AG09309 (cell line): Measurements from ENCODE around the gene SPATA2.

ENCODE experiments used
- DNase-seq: peaks from one replicate; pipeline ENCODE4 v3.0.0-alpha.2; 2010; ENCODE audit warnings: low read depth
- H3K4me3 ChIP-seq: 2 replicates; pipeline ENCODE4 v1.5.1; 2011; ENCODE audit warnings: mild to moderate bottlenecking, low read depth, low read length, moderate library complexity; ENCODE audit not compliant: control insufficient read depth
- CTCF ChIP-seq: IDR thresholded peaks from 2 replicates; pipeline ENCODE4 v1.5.1; 2011; ENCODE audit warnings: mild to moderate bottlenecking, low read depth, low read length, inconsistent platforms; ENCODE audit not compliant: insufficient read depth, control insufficient read depth; ENCODE audit errors: missing control alignments

SPATA2 gene

DNA sequence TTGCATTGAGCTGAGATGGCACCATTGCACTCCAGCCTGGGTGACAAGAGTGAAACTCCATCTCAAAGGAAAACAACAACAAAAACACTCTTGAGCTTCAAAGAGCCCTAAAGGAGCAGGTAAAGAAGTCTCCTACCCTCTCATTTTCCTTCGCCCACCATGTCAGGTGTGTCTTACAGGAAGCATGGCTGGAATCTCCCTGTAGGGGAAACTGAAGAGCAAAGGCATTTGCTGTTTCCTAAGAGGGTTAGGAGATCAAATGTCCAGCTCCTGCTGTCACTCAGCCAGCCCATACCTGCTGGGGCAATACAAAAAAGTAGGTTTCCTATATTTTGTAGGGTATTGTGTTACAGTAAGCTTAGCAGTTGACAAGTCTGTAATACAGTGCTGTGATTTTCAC is 43.3 kb downstream of the SPATA2 start:
- no peak for TF ChIP-seq CTCF
- DNase-seq = no peak
- no peak overlapping the region for H3K4me3 ChIP-seq

GRCh38 chr20:49871391-49871948 is 43.9 kb downstream of the SPATA2 start:
- no peak for DNase-seq
- no peak overlapping the region for H3K4me3 ChIP-seq
- no peak for TF ChIP-seq CTCF

GRCh38 chr20:49870261-49870660 is 45.1 kb downstream of the SPATA2 start:
- H3K4me3 ChIP-seq = no peak overlapping the region
- TF ChIP-seq CTCF = no peak
- no peak for DNase-seq

DNA sequence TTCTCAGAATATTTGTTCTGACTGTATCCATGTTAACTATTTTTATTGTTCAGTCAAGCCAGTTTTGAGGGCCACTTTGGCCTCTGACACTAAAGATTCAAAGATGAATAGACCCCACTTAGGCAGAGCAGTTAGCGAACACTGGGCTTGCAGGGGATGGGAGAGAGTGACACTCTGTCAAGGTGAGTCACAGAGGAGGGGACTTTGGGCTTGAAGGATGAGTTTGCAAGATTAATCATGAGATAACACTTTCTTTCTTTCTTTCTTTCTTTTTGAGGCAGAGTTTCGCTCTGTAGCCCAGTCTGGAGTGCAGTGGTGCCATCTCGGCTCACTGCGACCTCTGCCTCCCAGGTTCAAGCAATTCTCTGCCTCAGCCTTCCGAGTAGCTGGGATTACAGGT is 46.4 kb downstream of the SPATA2 start:
- no peak overlapping the region for H3K4me3 ChIP-seq
- DNase-seq = no peak
- TF ChIP-seq CTCF = no peak

DNA sequence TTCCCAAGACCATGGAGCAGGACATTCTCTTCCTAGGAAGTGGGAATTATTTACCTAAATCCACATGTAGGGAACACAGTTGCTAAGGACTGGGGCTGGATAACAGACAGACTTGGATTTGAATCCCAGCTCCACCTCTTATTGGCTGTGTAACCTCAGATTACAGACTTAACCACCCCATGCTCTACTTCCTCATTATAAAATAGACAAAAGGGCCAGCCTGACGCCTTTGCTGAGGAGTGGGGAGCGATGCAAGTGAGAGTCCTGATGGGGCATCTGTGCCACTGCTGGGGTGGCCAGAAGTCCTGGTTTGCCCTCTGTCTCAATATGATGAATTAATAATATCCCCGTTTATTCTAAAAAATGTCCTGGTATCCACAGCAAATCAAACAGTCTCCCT is 46.8 kb downstream of the SPATA2 start:
- no peak for DNase-seq
- H3K4me3 ChIP-seq = no peak overlapping the region
- TF ChIP-seq CTCF = no peak

DNA sequence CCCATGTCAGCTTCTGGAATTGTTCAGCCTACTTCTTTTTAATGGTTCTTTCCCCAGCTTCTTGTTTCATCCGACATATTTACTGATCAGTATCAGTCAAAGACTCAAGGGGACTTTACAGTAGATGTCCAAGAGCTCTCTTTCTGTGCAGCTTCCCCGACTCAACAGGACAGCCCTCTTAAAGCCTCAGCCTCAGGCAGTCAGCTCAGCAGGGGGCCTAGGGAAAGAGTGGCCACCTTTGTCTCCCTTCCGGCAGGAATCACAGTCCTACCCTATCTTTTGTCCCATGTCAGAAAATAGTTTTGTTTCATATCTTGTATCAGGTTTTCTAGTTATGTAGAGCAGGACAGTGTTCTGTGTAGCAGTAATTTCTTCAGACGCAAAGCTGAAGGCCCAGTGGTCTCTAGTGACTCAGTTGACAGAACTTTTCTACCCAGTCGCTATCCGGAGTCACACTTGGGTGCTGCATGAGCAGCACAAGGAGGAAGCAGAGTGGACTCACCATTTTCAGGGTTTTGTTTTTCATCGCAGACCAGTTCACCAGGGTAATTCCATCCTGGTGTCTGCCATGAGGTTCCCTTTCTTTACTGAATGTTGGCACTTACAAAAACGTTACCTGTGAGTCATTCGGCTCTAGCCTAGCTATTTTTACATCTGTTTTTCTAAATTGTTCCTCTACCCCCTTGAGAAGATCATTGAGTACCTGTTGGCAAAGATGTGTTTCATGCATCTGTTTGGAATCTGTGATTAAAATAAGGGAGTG is 47.7 kb downstream of the SPATA2 start:
- TF ChIP-seq CTCF = no peak
- H3K4me3 ChIP-seq = no peak overlapping the region
- DNase-seq = no peak
